CD4-positive, alpha-beta T cell treated with Interleukin-10 for 1 hour (primary cell): ENCODE measurements around the gene OR6X1.
"Not testable (repeated sequence)": the region's sequence is repeated elsewhere in the genome, so short reads cannot be mapped to it uniquely, and the experiment has no call there.

Experiments used
- DNase-seq: peaks from one replicate; pipeline ENCODE4 v3.0.0-alpha.2; 2020

The OR6X1 gene

DNA sequence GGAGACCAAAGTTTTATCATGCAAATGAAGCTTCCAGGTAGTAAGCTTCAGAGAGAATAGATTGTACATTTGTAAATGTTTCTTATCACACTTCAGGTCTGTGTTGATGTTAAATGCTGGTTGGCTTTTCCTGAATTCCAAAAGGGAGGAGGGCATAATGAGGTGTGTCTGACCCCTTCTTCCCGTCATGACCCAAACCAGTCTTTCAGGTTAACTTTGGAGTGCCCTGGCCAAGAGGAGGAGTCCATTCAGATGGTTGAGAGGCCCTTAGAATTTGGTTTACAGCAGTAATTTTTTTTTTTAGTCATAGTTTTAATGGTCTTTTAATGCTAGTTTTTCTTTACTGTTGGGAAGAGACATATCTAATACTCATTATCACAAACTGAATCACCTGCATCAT, 2.5 kb downstream of the OR6X1 start:
- no peak for DNase-seq

DNA sequence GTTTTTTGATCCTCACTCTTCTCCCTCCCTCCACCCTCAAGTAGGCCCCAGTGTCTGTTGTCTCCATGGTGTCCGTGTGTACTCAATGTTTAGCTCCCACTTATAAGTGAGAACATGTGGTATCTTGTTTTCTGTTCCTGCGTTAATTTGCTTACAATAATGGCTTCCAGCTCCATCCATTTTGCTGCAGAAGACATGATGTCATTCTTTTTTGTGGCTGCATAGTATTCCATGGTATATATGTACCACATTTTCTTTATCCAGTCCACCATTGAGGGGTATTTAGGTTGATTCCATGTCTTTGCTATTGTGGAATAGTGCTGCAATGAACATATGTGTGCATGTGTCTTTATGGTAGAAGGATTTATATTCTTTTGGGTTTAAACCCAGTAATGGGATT, 6.0 kb downstream of the OR6X1 start:
- DNase-seq, result not testable (repeated sequence)

DNA sequence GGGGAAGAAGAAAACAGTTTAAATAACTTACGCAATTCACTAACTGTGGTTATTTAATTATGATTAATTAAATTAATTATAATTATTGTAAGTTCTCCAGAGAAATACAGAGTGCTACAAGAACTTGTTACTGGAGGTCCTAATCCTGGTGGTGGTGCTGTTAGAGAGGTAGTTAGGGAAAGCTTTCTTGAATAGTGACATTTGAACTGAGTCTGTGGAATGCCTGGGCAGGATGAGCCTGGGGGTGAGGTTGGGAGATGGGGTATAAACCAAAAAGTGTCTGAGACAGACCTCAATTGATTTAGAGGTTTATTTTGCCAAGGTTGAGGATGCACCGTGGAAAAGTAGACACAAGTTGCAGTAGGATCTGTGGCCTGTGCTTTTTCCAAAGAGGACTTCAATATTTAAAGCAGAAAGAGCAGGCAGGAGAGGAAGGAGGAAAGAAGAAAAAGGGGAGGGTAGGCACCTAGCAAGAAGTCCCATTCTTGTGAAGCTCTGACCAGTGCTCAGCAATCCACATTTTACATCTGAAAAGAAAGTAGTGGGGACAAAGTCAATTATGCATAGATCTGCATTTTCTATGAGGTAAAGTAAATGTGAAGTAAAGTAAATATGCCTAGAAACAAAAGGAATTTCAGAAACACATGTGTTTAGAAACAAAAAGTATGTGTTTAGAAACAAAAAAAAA, 8.4 kb downstream of the OR6X1 start:
- no peak for DNase-seq

DNA sequence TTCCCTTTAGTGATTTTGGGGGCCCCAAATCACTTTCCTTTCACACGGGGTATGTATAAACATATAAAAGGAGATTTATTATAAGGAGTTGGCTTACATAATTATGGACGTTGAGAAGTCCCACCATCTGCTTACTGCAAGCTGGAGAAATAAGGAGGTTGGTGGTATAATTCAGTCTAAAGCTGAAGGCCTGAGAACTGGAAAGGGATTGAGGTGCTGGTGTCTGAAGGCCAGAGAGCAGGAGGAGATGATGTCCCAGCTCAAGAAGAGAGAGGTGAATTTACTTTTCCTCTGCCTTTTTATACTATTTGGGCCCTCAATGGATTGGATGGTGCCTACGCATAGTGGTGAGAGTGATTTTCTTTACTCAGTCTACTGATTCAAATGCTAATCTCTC, 11.6 kb downstream of the OR6X1 start:
- DNase-seq, result no peak

DNA sequence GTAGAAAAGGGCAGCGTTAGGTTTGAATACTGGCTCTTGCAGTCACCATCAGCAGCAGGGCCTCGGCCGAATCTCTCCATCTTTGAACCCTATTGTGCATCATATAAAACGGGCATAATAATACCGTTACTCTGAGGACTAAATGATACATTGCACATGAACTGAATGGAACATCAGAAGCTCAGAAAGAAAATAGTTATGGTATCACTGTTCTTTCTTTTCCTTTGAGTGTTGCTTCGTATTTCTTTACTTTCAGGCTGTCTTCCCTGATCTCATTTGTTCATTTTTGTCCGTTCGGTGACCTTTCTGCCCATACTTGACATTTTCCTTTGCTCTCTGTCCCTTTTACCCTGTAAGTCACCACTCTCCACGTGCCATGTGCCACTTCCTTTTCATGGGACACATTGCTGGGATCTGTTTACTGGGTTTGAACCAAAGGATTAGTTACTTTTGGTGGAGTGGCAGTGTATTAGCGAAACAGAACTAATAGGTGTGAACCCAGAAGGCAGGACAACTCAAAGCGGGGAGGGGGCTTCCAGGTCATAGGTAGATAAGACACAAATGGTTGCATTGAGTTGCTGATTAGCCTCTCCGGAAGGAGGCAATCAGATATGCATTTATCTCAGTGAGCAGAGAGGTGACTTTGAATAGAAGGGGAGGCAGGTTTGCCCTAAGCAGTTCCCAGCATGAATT, 12.1 kb downstream of the OR6X1 start:
- peak; percentile 11 for DNase-seq

DNA sequence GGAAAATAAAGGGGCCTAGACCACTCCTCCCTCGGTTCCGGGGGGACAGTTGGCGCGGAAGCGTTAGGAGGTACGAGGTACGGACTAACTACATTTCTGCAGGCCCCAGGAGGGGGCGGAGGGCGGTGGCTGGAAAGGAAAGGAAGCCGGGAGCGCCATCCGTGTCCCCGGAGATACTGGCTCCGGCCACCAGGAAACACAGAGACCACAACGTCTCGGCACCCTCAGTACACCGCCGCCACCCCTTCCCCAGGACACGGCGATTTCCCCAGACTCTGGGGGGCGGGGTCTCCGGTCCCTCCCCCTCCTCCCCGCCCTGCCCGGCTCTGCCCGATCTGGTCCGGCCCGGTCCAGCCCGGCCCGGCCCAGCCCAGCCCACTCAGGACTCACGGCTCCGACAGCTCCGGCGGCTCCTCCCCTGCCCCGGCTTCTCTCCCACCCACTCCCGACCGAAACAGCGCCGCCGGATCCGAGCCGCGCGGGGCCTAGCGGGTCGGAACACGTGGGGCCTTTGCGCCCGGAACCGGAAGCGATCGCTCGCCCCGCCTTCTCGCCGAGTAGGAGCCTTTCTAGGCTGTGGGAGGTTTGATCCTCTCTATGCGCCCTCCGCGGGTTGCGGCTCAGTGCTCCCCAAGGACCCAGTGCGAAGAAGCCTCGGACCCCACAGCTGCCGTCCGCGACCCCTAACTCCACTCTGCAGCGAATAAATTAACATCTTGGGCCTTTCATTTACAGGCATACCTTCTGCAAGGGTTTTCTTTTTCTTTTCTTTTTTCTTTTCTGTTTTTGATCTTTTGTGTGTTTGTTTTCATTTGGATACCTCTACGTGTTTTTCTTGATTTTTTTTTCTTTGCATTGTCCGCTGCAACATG, 12.9 kb downstream of the OR6X1 start, which contains the start of gene ZNF202:
TSS of gene ZNF202 (minus strand) at position 502 of the 872 bp plus-strand sequence. CDS start 10,772 bp downstream, outside the sequence.
- DNase-seq, result peak; percentile 92

DNA sequence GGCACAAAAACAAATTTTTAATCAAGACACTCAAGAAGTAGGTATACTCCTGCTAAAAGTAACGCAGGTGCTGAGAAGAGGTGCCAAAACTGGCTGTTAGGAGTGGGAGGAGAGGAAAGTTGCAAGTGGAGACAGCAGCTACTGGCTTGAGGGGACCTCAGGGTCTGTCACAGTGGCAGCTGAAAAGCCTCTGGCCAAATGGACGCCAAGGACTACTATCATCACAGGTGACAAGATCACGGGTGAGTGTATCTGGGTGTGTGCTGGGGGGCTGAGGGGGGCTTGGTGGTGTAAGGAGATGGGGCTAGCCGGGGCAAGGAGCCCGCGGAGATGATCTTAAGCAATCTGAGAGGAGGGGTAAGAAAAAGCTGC, 13.5 kb downstream of the OR6X1 start:
- no peak for DNase-seq

DNA sequence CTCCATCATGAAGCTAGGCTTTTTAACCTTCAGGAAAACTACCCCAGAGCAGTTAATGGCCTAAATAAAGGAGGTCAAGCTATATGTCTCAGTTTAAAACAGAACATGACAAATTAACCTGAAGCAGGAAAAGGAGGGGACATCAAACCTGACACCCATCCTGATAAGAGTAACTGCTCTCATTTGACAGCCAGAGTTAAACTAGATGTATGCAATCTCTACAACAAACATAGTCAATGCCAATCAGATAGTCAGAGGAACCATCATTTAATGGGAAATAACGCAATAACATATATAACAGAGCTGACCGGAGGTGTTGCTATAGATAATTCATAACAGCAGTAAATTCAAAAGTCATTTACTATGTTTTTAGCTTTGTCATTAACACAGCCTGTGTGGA, 15.9 kb downstream of the OR6X1 start:
- no peak for DNase-seq

DNA sequence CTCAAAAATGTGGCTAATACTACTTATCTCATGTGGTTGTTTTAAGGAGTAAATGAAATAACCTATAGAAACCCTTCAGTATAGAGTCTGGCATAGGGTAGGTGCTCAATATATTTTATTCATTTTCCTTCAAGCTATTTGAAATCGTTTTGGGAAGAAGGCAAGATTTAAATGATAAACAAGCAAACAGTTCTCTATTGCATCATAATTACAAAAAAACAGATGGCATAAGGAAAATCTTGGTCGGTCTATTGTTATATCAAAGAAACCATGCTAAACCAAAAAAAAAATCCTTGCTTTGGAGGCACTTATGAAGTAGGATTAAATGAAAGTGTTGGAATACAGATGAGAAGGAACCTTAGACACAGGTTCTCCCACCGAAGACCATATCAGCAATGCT, 17.5 kb downstream of the OR6X1 start:
- DNase-seq, result no peak

DNA sequence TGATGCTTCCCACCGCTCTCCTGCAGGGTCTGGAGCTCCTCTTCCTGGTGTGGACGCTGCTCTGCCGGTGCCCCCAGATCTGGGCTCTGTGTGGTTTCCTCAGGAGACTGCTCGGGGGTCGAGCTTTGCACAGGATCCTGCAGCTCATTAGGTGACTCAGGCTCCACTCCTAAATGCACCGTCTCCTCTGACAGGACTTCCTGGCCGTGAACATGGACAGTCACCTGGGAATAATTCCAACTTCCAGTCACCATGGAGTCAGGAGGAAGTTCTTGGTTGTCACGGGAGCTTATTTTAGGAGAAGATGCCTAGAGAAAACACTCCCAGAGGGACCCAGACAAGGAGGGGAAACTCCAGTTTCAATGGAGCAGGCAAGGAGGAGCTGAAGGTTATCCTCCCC, 24.7 kb downstream of the OR6X1 start:
- DNase-seq, result no peak

DNA sequence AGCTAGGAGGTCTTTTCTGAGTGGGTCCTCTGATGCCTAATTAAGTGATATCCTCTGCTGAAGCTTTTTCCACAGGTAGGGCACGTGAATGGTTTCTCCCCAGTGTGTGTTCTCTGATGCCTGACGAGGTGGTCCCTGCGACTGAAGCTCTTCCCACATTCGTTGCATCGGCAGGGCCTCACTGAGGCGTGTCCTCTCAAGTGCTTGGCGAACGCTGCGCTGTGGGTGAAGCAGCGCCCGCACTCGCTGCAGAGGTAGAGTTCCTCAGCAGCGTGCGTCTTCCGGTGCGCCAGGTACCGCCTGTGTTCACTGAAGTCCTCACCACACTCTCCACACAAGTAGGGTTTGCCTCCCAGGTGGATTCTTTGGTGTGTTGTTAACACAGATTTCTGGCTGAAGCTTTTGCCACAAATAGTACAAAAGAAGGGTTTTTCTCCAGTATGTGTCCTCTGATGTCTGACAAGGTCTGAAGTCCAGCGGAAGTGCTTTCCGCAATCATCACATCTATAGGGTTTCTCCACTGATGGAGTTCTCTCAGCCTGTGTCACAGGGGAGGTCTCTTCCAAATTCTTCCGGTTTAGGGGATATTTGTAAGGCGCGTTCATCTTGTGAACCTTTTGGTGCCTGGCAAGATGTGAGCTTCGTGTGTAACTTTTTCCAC, 28.2 kb downstream of the OR6X1 start:
- no peak for DNase-seq

DNA sequence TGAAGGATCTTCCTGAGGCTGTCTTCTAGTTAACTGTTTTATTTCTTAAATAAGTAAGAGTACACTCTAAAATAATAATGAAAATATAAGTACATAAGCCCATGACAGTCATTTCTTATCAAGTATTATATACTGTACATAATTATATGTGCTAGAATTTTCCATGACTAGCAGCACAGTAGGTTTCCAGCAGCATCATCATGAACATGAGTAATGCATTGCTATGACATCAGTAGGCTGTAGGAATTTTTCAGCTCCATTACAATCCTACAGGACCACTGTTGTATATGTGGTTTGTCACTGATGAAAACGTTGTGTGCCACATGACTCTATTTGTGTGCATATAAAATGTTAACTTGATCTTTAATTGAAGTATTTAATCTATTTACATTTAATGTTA, 34.9 kb downstream of the OR6X1 start:
- DNase-seq, result no peak

DNA sequence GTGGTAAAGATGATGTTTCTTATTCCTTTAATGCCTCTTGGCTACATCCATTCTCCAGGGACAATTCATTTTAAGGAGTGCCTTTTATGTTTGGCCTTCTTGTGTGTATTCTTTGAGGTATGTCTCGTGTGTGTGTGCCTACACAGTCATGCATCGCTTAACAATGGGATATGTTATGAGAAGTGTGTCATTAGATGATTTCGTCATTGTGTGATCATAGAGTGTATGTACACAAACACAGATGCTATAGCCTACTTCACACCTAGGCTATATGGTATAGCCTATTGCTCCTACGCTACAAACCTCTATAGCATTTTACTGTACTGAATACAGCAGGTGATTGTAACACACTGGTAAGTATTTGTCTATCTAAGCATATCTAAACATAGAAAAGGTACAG, 35.8 kb downstream of the OR6X1 start:
- no peak for DNase-seq

DNA sequence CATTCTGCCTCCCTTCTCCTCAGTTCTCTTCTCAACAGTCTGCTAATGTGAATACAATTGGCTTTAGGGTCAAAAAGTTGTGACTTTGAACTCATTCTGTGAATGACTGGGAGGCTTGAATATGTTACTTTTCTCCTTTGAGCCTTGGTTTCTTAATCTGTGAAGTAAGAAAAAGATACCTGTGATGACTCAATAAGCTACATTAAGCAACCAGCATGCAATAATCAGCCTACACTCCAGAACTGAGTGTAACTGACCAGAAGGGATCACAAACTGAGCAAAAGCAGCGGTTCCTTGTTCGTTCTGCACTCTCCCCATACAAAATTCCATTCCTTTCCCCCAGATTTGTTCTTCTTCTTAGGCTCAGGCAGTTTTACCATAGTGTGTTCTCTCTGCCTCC, 36.3 kb downstream of the OR6X1 start:
- DNase-seq, result no peak

DNA sequence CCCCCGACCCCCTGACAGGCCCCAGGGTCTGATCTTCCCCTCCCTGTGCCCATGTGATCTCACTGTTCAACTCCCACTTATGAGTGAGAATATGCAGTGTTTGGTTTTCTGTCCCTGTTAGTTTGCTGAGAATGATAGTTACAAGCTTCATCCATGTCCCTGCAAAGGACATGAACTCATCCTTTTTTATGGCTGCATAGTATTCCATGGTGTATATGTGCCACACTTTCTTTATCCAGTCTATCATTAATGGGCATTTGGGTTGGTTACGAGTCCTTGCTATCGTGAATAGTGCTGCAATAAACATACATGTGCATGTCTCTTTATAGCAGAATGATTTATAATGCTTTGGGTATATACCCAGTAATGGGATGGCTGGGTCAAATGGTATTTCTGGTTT, 41.7 kb downstream of the OR6X1 start:
- not testable (repeated sequence) for DNase-seq

DNA sequence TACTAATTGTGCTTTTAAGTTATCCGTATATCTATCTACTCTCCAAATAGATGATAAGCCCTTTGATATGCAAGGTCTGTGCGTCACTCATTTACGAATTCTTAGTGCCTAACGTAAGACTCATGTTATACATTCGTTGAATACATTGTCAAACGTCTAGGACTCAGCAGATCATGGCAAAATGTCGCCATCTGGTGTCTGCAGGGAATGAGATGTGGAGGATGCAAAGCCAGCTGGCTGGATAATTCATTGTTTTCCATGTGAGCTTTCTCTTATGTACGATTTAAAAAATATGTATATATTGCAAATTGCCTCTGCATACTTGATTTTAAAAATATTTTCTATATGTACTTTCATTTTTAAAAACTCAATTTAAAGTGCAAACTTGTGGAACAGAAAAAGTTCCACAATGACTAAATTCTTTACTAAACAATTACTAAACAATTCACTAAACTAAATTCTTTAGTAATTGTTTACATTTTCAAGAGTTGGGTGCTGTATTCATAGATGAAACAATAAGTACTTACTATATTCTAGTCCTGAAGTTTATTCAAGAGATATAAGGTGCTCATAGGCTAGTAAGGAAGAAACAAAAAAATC, 46.6 kb downstream of the OR6X1 start:
- DNase-seq, result peak; percentile 44

DNA sequence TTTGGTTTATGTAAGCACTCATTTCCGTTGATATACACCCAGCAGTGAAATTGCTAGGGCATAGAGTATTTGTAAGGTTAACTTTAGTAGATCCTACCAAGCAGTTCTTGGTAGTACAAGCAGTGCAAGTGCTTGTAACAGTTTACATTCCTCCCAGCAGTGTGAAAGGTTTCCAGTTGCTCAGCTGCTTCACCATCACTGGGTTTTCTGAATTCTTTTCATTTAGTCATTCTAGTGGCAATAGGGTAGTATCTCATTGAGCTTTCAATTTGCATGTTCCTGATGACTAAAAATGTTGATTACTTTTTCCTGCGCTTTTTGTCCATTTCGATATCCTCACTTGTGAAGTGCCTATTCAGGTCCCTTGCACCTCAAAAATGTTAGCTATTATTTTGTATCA, 47.1 kb downstream of the OR6X1 start:
- no peak for DNase-seq

DNA sequence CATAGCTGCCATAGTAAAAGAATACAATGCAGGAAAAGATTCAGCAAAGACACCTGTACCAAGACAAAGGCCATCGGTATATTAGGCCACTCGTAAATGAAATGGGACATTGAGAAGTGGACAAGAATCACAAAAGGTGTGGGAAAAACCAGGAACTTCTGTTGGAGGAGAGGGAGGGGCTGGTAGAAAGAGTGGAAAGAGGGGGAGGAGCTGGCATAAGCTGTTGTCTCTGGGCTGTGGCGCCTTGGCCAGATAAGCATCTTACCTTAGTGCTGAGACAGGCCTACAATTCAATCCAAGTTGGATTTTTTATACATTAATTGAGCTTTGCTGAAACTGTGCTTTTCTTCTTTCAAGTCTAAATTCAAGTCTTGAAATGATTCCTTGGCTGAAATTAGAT, 50.0 kb downstream of the OR6X1 start:
- no peak for DNase-seq
